B cell (primary cell): Measurements from ENCODE around the gene PKP2. TPM values are rescaled to one million over a fixed set of nuclear protein-coding genes. Genes with fewer than 3 reads are reported as not detected.

Experiments used
- ATAC-seq: fragments of 200-7000 bp; cut with Tn5 transposase; one replicate; pipeline ENCODE4 v1.10.0; 2021; ENCODE audit warnings: low read depth, mild to moderate bottlenecking, moderate number of reproducible peaks, moderate library complexity
- CTCF ChIA-PET: fragments of 350-600 bp; sonication (Branson Sonifier 250); formaldehyde crosslinking; loops from one replicate; lab custom pipeline; 2021; ENCODE audit warnings: antibody characterized with exemption, inconsistent platforms; lab: Charles Lee
- POLR2A ChIA-PET: fragments of 350-600 bp; sonication (Branson Sonifier 250); formaldehyde crosslinking; loops from one replicate; lab custom pipeline; 2021; ENCODE audit warnings: antibody characterized with exemption; lab: Charles Lee
- DNase-seq: peaks from one replicate; pipeline ENCODE4 v3.0.0; 2013
- H2AFZ ChIP-seq: 2 replicates; pipeline ENCODE4 v1.6.1; 2012; ENCODE audit warnings: mild to moderate bottlenecking, low read depth, low read length; ENCODE audit not compliant: insufficient read depth, poor library complexity, severe bottlenecking
- H3K27ac ChIP-seq, 2 donors: 1 replicate in 1 of 2; 2 replicates in 1 of 2; pipeline ENCODE4 v1.5.1; 2012 to 2013; ENCODE audit warnings: low read length in 2 of 2, mild to moderate bottlenecking in 2 of 2, moderate library complexity in 1 of 2
- H3K27me3 ChIP-seq, 4 experiments: fragments of 200-600 bp in 1 of 4; sonication (generic) in 1 of 4; replicated peaks in 1 of 4; 1 replicate in 2 of 4; 2 replicates in 2 of 4; pipeline versions ENCODE4 v1.6.1 to v1.7.0; 2013 to 2016; ENCODE audit warnings: low read length in 3 of 4, mild to moderate bottlenecking in 2 of 4, mixed read lengths in 1 of 4, moderate library complexity in 1 of 4; ENCODE audit not compliant: insufficient read depth in 4 of 4, control insufficient read depth in 3 of 4; ENCODE audit errors: control extremely low read depth in 1 of 4
- H3K36me3 ChIP-seq, 2 experiments: replicated peaks in 1 of 2; 1 replicate in 1 of 2; 2 replicates in 1 of 2; pipeline versions ENCODE4 v1.6.1 to v1.7.1; 2013; ENCODE audit warnings: low read length in 1 of 2; ENCODE audit not compliant: insufficient read depth in 2 of 2, control insufficient read depth in 1 of 2; ENCODE audit errors: control extremely low read depth in 1 of 2, extremely low read depth in 1 of 2
- H3K4me1 ChIP-seq, 2 donors: fragments of 200-600 bp in 1 of 2; sonication (generic) in 1 of 2; 1 replicate in 1 of 2; 2 replicates in 1 of 2; pipeline versions ENCODE4 v1.5.1 to v1.6.1; 2013 to 2017; ENCODE audit warnings: low read length in 2 of 2; ENCODE audit not compliant: control insufficient read depth in 2 of 2, insufficient read depth in 2 of 2
- H3K4me2 ChIP-seq: replicated peaks from 2 replicates; pipeline ENCODE3; 2012; ENCODE audit warnings: mild to moderate bottlenecking, low read depth, low read length; ENCODE audit not compliant: poor library complexity, severe bottlenecking
- H3K4me3 ChIP-seq, 5 experiments: fragments of 200-600 bp in 1 of 5; sonication (generic) in 1 of 5; 1 replicate in 3 of 5; 2 replicates in 2 of 5; pipeline versions ENCODE4 v1.5.1 to v1.7.0; 2011 to 2016; ENCODE audit warnings: low read length in 4 of 5, mild to moderate bottlenecking in 4 of 5, low read depth in 2 of 5, control low read depth in 1 of 5, moderate library complexity in 1 of 5; ENCODE audit not compliant: insufficient read depth in 1 of 5; ENCODE audit errors: control extremely low read depth in 1 of 5, extremely low read depth in 1 of 5
- H3K79me2 ChIP-seq: fragments of 200-600 bp; sonication (generic); one replicate; pipeline ENCODE4 v1.6.0; 2016; ENCODE audit warnings: low read length; ENCODE audit not compliant: control insufficient read depth, insufficient read depth
- H3K9ac ChIP-seq: fragments of 200-600 bp; sonication (generic); 2 replicates; pipeline ENCODE4 v1.6.1; 2017; ENCODE audit warnings: mild to moderate bottlenecking, low read length, moderate library complexity
- H3K9me3 ChIP-seq, 3 donors: one replicate each; pipeline versions ENCODE4 v1.6.1 to v1.7.1; 2013; ENCODE audit warnings: low read length in 2 of 3; ENCODE audit not compliant: control insufficient read depth in 2 of 3, insufficient read depth in 1 of 3; ENCODE audit errors: control extremely low read depth in 1 of 3
- H4K20me1 ChIP-seq: 2 replicates; pipeline ENCODE4 v1.6.0; 2012; ENCODE audit warnings: mild to moderate bottlenecking, low read length; ENCODE audit not compliant: insufficient read depth, control insufficient read depth, poor library complexity, severe bottlenecking
- H3K27ac Mint-ChIP-seq: one replicate; pipeline ENCODE4 v1.8.0; 2021; ENCODE audit warnings: mixed read lengths
- H3K27me3 Mint-ChIP-seq: one replicate; pipeline ENCODE4 v1.8.0; 2021; ENCODE audit warnings: mixed read lengths
- H3K4me1 Mint-ChIP-seq: one replicate; pipeline ENCODE4 v1.8.0; 2021; ENCODE audit warnings: mixed read lengths
- H3K4me3 Mint-ChIP-seq: one replicate; pipeline ENCODE4 v1.8.0; 2021; ENCODE audit warnings: mixed read lengths
- H3K9me3 Mint-ChIP-seq: one replicate; pipeline ENCODE4 v1.8.0; 2022; ENCODE audit warnings: mixed read lengths; ENCODE audit not compliant: insufficient read depth
- CTCF ChIP-seq: fragments of 200-600 bp; IDR thresholded peaks from one replicate; pipeline ENCODE4 v1.8.0; 2022; ENCODE audit warnings: antibody characterized with exemption, mild to moderate bottlenecking
- EZH2 ChIP-seq: IDR thresholded peaks from 2 replicates; pipeline ENCODE4 v1.6.1; 2012; ENCODE audit warnings: borderline replicate concordance, low read depth, mild to moderate bottlenecking, moderate library complexity, low read length; ENCODE audit not compliant: insufficient read depth, poor library complexity, severe bottlenecking
- WGBS: methylation state at CpG from one replicate; pipeline ENCODE4 v1.1.5; 2013; ENCODE audit warnings: missing lambda C conversion rate; ENCODE audit not compliant: insufficient coverage; 5-methylcytosine and 5-hydroxymethylcytosine counted together
- intact Hi-C: fragments of 100-400 bp; cut with micrococcal nuclease; formaldehyde crosslinking; loops from one replicate; pipeline ENCODE4 v1.10.0; 2022
- polyA plus RNA-seq: library from polyadenylated mRNA; depleted of rRNA; stranded (reverse); fragments of >200 nt; gene quantifications from 2 replicates; pipeline ENCODE4 v1.2.3, GENCODE V29; 2012
- total RNA-seq, 2 donors: library from RNA; stranded (reverse); fragments of 120-200 nt in 1 of 2; gene quantifications; 1 replicate in 1 of 2; 2 replicates in 1 of 2; pipeline versions ENCODE4 v1.2.3 to v1.2.4, GENCODE V29; 2013 to 2022

PKP2 gene
- total and polyA plus RNA-seq, 2 donors (not counting 1 experiment from before 2014, with no cell fraction given), result not detected

- no peak for TF ChIP-seq CTCF
- TF ChIP-seq EZH2, result no peak
- H3K27ac ChIP-seq, result no peak overlapping the region
- CTCF ChIA-PET, result no interaction called here
- H3K79me2 ChIP-seq, result no peaks in the 10 kb centered on the region
- DNase-seq (no peak), ATAC-seq (no peak)
- WGBS, result 93% methylated on average over 4 of the region's 4 CpGs
- H3K9ac ChIP-seq, result no peak overlapping the region
- no peak overlapping the region for H3K4me3 Mint-ChIP-seq
- no peak overlapping the region for H3K27ac Mint-ChIP-seq
- POLR2A ChIA-PET, result no interaction called here
- no peaks in the 10 kb centered on the region for H3K4me1 ChIP-seq
- H3K9me3 Mint-ChIP-seq, result peaks cover 4% of the 10 kb centered on the region
- H2AFZ ChIP-seq, result no peak overlapping the region
- peaks cover 0 to 2% (median 0%) of the 10 kb centered on the region in 3 donors for H3K9me3 ChIP-seq
- H3K4me1 Mint-ChIP-seq, result no peaks in the 10 kb centered on the region
- intact Hi-C loops, result no loop called here
- no peaks in the 10 kb centered on the region for H3K27me3 ChIP-seq
- H3K4me2 ChIP-seq, result no peak overlapping the region
- H3K27me3 Mint-ChIP-seq, result no peaks in the 10 kb centered on the region
- no peaks in the 10 kb centered on the region for H4K20me1 ChIP-seq
- H3K4me3 ChIP-seq, result no peak overlapping the region
- H3K36me3 ChIP-seq, result no peaks in the 10 kb centered on the region
Observed at GRCh38 chr12:32839828-32840227, 56.7 kb downstream of the PKP2 start.

GRCh38 chr12:32837974-32838373 lies 58.6 kb downstream of the PKP2 start:
- TF ChIP-seq CTCF (no peak), EZH2 (no peak)
- H3K79me2 ChIP-seq, result no peaks in the 10 kb centered on the region
- peaks cover 4% of the 10 kb centered on the region for H3K9me3 Mint-ChIP-seq
- no peak overlapping the region for H3K4me3 Mint-ChIP-seq
- no peak overlapping the region for H3K27ac ChIP-seq
- H2AFZ ChIP-seq, result no peak overlapping the region
- WGBS, result 100% methylated on average over 1 of the region's 5 CpGs
- no peaks in the 10 kb centered on the region for H3K27me3 Mint-ChIP-seq
- no peak overlapping the region for H3K27ac Mint-ChIP-seq
- H3K4me2 ChIP-seq, result no peak overlapping the region
- ATAC-seq (no peak), DNase-seq (no peak)
- H3K4me3 ChIP-seq, result no peak overlapping the region
- no peaks in the 10 kb centered on the region for H3K4me1 ChIP-seq
- H3K9me3 ChIP-seq, result peaks cover 0 to 2% (median 0%) of the 10 kb centered on the region in 3 donors
- no peaks in the 10 kb centered on the region for H4K20me1 ChIP-seq
- no peaks in the 10 kb centered on the region for H3K27me3 ChIP-seq
- no peak overlapping the region for H3K9ac ChIP-seq
- no peaks in the 10 kb centered on the region for H3K4me1 Mint-ChIP-seq
- POLR2A ChIA-PET, result no interaction called here
- CTCF ChIA-PET, result no interaction called here
- no peaks in the 10 kb centered on the region for H3K36me3 ChIP-seq
- intact Hi-C loops, result no loop called here
